RCC 7860 (cell line): ENCODE data around the gene PLCB4.

Source experiments
- DNase-seq: peaks from one replicate; pipeline ENCODE4 v3.0.0-alpha.2; 2015; ENCODE audit warnings: low spot score
- FAIRE-seq: peaks from 2 replicates; lab custom pipeline; 2012; peaks lifted over from hg19 to GRCh38; lab: Jason Lieb, UNC

The PLCB4 gene

GRCh38 chr20:9093218-9093957, 24.5 kb downstream of the PLCB4 start:
- DNase-seq, result no peak
- FAIRE-seq, result peak; percentile 38

- no peak for FAIRE-seq
Measured at GRCh38 chr20:9099372-9099771, 30.5 kb downstream of the PLCB4 start.

GRCh38 chr20:9100691-9101090, 31.8 kb downstream of the PLCB4 start:
- no peak for DNase-seq
- no peak for FAIRE-seq

More at GRCh38 chr20:9099372-9099771, 30.5 kb downstream of the PLCB4 start:
- DNase-seq, result no peak

GRCh38 chr20:9102456-9102855, 33.6 kb downstream of the PLCB4 start:
- DNase-seq (no peak), FAIRE-seq (no peak)

- FAIRE-seq (peak; percentile 94), DNase-seq (peak; percentile 84)
Measured at GRCh38 chr20:9103955-9104354, 35.1 kb downstream of the PLCB4 start.

- no peak for FAIRE-seq
- no peak for DNase-seq
Measured at GRCh38 chr20:9108260-9108659, 39.4 kb downstream of the PLCB4 start.

- DNase-seq (no peak), FAIRE-seq (no peak)
Measured at GRCh38 chr20:9109566-9109965, 40.7 kb downstream of the PLCB4 start.

GRCh38 chr20:9110365-9110764, 41.5 kb downstream of the PLCB4 start:
- no peak for FAIRE-seq
- DNase-seq, result no peak

GRCh38 chr20:9110916-9111432, 42.1 kb downstream of the PLCB4 start:
- DNase-seq (peak; percentile 18), FAIRE-seq (no peak)

- DNase-seq, result no peak
- peak; percentile 15 for FAIRE-seq
Measured at GRCh38 chr20:9112541-9113515, 43.9 kb downstream of the PLCB4 start.

- no peak for DNase-seq
- no peak for FAIRE-seq
Measured at GRCh38 chr20:9114709-9115108, 45.8 kb downstream of the PLCB4 start.

GRCh38 chr20:9117548-9117947, 48.7 kb downstream of the PLCB4 start:
- DNase-seq, result no peak

GRCh38 chr20:9119776-9120175, 50.9 kb downstream of the PLCB4 start:
- FAIRE-seq (no peak), DNase-seq (no peak)

More at GRCh38 chr20:9117548-9117947, 48.7 kb downstream of the PLCB4 start:
- no peak for FAIRE-seq

- FAIRE-seq (no peak), DNase-seq (no peak)
Measured at GRCh38 chr20:9121211-9121610, 52.3 kb downstream of the PLCB4 start.

GRCh38 chr20:9122571-9122970, 53.7 kb downstream of the PLCB4 start:
- FAIRE-seq (no peak), DNase-seq (no peak)

GRCh38 chr20:9126527-9126926, 57.6 kb downstream of the PLCB4 start:
- FAIRE-seq (no peak), DNase-seq (no peak)

GRCh38 chr20:9128568-9128967, 59.7 kb downstream of the PLCB4 start:
- FAIRE-seq (no peak), DNase-seq (no peak)

GRCh38 chr20:9129756-9130155, 60.9 kb downstream of the PLCB4 start:
- FAIRE-seq, result no peak

GRCh38 chr20:9130521-9130920, 61.6 kb downstream of the PLCB4 start:
- DNase-seq (no peak), FAIRE-seq (no peak)

More at GRCh38 chr20:9129756-9130155, 60.9 kb downstream of the PLCB4 start:
- no peak for DNase-seq

GRCh38 chr20:9131841-9132240, 63.0 kb downstream of the PLCB4 start:
- DNase-seq (no peak), FAIRE-seq (no peak)

GRCh38 chr20:9134346-9134745, 65.5 kb downstream of the PLCB4 start:
- DNase-seq (no peak), FAIRE-seq (no peak)
